ENCODE results near the gene AGPAT3.

DNA sequence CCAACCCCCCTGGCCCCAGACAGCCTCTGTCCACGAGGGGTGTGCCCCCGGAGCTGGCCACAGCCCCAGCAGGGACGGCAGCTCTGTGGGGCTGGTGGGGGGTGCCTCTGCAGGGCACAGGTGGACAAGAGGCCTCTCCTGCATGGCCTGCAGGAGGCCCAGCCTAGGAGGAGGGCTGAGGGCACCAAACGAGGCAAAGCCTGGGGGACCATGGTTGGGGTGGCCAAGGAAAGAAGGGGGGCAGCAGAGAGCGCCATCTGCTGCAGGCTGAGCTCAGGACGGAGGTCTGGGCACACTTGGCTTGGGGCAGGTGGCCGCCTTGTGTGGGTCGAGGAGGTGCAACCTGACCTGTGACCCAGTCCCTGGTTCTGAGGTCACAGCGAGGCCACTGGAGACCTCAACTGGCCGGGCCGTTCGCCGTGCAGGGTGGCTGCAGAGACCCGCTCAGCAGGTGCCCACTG is 48.4 kb upstream of the AGPAT3 start:
- TF ChIP-seq POLR2A (IDR thresholded peaks at IDR 0.05; ENCODE audit: low read depth, low read length) (no peak), POLR2AphosphoS5 (IDR thresholded peaks at IDR 0.05; ENCODE audit: insufficient read depth, low read depth, low read length) (no peak), GATA2 (IDR thresholded peaks at IDR 0.05; ENCODE audit: insufficient read depth, insufficient read length, low read depth, low read length) (no peak), EZH2 (IDR thresholded peaks at IDR 0.05; ENCODE audit: borderline replicate concordance, low read depth, low read length, severe bottlenecking) (no peak)
- TF ChIP-seq, protein P1, sequence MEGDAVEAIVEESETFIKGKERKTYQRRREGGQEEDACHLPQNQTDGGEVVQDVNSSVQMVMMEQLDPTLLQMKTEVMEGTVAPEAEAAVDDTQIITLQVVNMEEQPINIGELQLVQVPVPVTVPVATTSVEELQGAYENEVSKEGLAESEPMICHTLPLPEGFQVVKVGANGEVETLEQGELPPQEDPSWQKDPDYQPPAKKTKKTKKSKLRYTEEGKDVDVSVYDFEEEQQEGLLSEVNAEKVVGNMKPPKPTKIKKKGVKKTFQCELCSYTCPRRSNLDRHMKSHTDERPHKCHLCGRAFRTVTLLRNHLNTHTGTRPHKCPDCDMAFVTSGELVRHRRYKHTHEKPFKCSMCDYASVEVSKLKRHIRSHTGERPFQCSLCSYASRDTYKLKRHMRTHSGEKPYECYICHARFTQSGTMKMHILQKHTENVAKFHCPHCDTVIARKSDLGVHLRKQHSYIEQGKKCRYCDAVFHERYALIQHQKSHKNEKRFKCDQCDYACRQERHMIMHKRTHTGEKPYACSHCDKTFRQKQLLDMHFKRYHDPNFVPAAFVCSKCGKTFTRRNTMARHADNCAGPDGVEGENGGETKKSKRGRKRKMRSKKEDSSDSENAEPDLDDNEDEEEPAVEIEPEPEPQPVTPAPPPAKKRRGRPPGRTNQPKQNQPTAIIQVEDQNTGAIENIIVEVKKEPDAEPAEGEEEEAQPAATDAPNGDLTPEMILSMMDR (IDR thresholded peaks at IDR 0.05; ENCODE audit: extremely low read depth in 1 of 2, insufficient read depth in 1 of 2, low read depth in 1 of 2, low read length in 2 of 2) = no peak
- TF ChIP-seq, protein P2, sequence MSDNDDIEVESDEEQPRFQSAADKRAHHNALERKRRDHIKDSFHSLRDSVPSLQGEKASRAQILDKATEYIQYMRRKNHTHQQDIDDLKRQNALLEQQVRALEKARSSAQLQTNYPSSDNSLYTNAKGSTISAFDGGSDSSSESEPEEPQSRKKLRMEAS (IDR thresholded peaks at IDR 0.05; ENCODE audit: insufficient read depth, insufficient read length) = no peak
